Activated naive CD8-positive, alpha-beta T cell treated with anti-CD3 and anti-CD28 coated beads, Interleukin-2, amount 10 ng/mL, durations not matched to agents 7 days and 5 days (primary cell): ENCODE results near the gene MYO7A. TPM values are rescaled to one million over a fixed set of nuclear protein-coding genes. Genes with fewer than 3 reads are reported as not detected.

Source experiments
- ATAC-seq: fragments of 150-1000 bp; cut with Tn5 transposase; one replicate; pipeline ENCODE4 v1.10.0; 2021; ENCODE audit warnings: low read depth, moderate library complexity
- POLR2A ChIA-PET: fragments of 350-600 bp; sonication (Branson Sonifier 250); formaldehyde crosslinking; loops from one replicate; lab custom pipeline; 2021; ENCODE audit warnings: antibody characterized with exemption; lab: Charles Lee
- DNase-seq: peaks from one replicate; pipeline ENCODE4 v3.0.0; 2021
- H3K27ac Mint-ChIP-seq: one replicate; pipeline ENCODE4 v1.8.0; 2022; ENCODE audit warnings: mild to moderate bottlenecking, mixed read lengths
- H3K27me3 Mint-ChIP-seq: one replicate; pipeline ENCODE4 v1.8.0; 2022; ENCODE audit warnings: mild to moderate bottlenecking, moderate library complexity, mixed read lengths
- H3K36me3 Mint-ChIP-seq: one replicate; pipeline ENCODE4 v1.8.0; 2021; ENCODE audit warnings: mild to moderate bottlenecking, mixed read lengths
- H3K4me1 Mint-ChIP-seq: one replicate; pipeline ENCODE4 v1.8.0; 2021; ENCODE audit warnings: mixed read lengths
- H3K4me3 Mint-ChIP-seq: one replicate; pipeline ENCODE4 v1.8.0; 2022; ENCODE audit warnings: mild to moderate bottlenecking, moderate library complexity, mixed read lengths
- H3K9me3 Mint-ChIP-seq: one replicate; pipeline ENCODE4 v1.8.0; 2021; ENCODE audit warnings: mixed read lengths
- total RNA-seq, 2 experiments: library from RNA; stranded (reverse); gene quantifications; one replicate each; pipeline ENCODE4 v1.2.3, GENCODE V29; 2021

Gene MYO7A
- total RNA-seq, 2 experiments from 2014 or later, result 0.22 to 0.37 TPM

DNA sequence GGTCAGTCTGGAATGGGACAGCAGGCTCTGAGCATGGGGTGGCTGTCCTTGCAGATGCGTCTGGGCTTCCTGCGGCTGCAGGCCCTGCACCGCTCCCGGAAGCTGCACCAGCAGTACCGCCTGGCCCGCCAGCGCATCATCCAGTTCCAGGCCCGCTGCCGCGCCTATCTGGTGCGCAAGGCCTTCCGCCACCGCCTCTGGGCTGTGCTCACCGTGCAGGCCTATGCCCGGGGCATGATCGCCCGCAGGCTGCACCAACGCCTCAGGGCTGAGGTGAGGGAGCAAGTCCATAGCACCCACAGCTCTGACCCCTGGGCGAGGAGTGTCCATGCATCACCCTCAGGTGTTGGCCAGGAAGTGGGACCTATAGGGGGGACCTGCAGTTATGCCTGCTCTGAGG, 51.6 kb downstream of the MYO7A start:
- Mint-ChIP-seq H3K27me3 (no peaks in the 10 kb centered on the region), H3K9me3 (no peaks in the 10 kb centered on the region), H3K4me3 (no peak overlapping the region), H3K36me3 (no peaks in the 10 kb centered on the region), H3K27ac (no peak overlapping the region), H3K4me1 (no peaks in the 10 kb centered on the region)
- DNase-seq (no peak), ATAC-seq (no peak)
- POLR2A ChIA-PET, result no interaction called here

DNA sequence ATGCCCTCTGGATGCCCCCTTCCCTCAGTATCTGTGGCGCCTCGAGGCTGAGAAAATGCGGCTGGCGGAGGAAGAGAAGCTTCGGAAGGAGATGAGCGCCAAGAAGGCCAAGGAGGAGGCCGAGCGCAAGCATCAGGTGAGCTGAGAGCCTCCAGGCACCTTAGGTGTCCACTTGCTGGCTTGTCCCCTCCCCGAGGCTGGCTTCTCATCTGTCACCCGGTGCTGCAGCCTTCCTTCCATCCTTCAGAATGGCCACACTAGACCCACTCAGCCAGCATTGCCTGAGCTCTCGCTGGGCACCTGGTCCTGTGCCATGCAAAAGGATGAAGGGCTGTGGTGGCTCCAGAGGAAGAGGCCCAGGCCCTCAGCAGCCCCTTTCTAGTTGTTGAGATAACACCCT, 52.3 kb downstream of the MYO7A start:
- no peak for DNase-seq
- ATAC-seq, result no peak
- no peaks in the 10 kb centered on the region for H3K36me3 Mint-ChIP-seq
- no peaks in the 10 kb centered on the region for H3K9me3 Mint-ChIP-seq
- no peak overlapping the region for H3K4me3 Mint-ChIP-seq
- POLR2A ChIA-PET, result no interaction called here
- H3K4me1 Mint-ChIP-seq, result no peaks in the 10 kb centered on the region
- no peak overlapping the region for H3K27ac Mint-ChIP-seq
- no peaks in the 10 kb centered on the region for H3K27me3 Mint-ChIP-seq

DNA sequence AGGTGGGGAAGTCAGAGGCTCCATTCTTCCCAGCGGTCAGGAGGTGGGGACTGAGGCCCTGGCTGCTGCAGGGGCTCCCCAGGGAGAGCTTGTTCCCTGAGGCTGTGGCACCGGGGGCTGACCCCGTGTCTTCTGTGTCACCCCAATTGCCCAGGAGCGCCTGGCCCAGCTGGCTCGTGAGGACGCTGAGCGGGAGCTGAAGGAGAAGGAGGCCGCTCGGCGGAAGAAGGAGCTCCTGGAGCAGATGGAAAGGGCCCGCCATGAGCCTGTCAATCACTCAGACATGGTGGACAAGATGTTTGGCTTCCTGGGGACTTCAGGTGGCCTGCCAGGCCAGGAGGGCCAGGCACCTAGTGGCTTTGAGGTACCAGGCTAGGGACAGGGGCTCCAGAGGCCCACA, 53.2 kb downstream of the MYO7A start:
- no peaks in the 10 kb centered on the region for H3K9me3 Mint-ChIP-seq
- no peaks in the 10 kb centered on the region for H3K27me3 Mint-ChIP-seq
- no peak for DNase-seq
- H3K4me1 Mint-ChIP-seq, result no peaks in the 10 kb centered on the region
- POLR2A ChIA-PET, result no interaction called here
- no peaks in the 10 kb centered on the region for H3K36me3 Mint-ChIP-seq
- H3K27ac Mint-ChIP-seq, result no peak overlapping the region
- no peak for ATAC-seq
- no peak overlapping the region for H3K4me3 Mint-ChIP-seq

DNA sequence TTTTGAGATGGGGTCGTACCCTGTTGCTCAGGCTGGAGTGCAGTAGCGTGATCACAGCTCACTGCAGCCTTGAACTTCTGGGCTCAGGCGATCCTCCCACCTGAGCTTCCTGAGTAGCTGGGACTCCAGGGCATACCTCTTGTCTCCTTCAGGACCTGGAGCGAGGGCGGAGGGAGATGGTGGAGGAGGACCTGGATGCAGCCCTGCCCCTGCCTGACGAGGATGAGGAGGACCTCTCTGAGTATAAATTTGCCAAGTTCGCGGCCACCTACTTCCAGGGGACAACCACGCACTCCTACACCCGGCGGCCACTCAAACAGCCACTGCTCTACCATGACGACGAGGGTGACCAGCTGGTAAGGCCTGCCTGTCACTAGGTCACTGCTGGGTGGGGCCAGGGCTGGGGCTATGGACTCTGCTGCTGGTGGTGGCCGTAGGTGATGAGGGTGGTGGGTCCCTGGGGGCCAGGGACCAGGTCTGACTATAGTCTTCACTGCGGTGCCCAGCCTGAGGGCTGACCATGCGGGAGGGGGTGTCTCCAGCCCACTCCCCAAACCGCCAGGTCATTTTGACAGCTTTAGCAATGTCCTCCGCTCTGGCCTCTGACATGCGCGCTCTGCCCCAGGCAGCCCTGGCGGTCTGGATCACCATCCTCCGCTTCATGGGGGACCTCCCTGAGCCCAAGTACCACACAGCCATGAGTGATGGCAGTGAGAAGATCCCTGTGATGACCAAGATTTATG, 53.9 kb downstream of the MYO7A start:
- Mint-ChIP-seq H3K36me3 (no peaks in the 10 kb centered on the region), H3K27me3 (no peaks in the 10 kb centered on the region), H3K4me3 (no peak overlapping the region), H3K9me3 (no peaks in the 10 kb centered on the region), H3K27ac (no peak overlapping the region), H3K4me1 (no peaks in the 10 kb centered on the region)
- ATAC-seq (no peak), DNase-seq (no peak)
- POLR2A ChIA-PET, result no interaction called here

DNA sequence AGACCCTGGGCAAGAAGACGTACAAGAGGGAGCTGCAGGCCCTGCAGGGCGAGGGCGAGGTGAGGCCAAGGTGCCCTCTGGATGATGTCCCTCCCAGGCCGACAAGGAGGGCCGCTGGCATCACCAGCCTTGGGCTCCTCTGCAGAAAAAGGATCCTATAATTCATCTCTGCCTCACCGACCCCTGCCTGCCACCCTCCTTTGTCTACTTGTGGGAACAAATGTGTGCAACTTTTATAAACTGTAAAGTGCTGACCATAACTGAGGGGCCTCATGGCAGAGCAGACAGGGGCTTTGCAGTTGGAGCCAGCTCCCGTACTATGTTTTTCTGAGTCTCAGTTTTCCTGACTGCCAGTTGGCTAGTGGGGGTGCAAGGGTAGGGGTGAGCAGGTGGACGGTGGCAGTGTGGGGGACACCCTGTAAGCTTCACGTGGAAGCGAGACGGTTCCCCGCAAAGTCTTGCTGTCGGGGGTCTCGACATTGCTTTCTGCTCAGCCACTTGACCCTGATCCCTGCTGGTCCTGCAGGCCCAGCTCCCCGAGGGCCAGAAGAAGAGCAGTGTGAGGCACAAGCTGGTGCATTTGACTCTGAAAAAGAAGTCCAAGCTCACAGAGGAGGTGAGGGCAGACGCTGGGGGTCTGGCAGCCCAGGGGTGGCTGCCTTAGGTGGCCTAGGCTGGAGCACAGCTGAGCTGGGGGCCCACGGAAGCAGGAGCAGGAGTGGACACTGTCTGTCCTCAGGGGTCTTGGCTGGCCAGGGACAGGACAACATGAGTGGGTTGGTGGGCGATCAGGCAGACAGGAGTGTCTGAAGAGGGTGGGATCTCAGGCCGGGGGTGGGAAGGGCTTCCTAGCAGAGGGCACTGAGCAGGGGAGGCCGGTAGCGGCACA, 54.7 kb downstream of the MYO7A start:
- POLR2A ChIA-PET, result no interaction called here
- Mint-ChIP-seq H3K4me3 (no peak overlapping the region), H3K27me3 (no peaks in the 10 kb centered on the region), H3K4me1 (no peaks in the 10 kb centered on the region), H3K36me3 (no peaks in the 10 kb centered on the region), H3K27ac (no peak overlapping the region), H3K9me3 (no peaks in the 10 kb centered on the region)
- DNase-seq (no peak), ATAC-seq (no peak)

DNA sequence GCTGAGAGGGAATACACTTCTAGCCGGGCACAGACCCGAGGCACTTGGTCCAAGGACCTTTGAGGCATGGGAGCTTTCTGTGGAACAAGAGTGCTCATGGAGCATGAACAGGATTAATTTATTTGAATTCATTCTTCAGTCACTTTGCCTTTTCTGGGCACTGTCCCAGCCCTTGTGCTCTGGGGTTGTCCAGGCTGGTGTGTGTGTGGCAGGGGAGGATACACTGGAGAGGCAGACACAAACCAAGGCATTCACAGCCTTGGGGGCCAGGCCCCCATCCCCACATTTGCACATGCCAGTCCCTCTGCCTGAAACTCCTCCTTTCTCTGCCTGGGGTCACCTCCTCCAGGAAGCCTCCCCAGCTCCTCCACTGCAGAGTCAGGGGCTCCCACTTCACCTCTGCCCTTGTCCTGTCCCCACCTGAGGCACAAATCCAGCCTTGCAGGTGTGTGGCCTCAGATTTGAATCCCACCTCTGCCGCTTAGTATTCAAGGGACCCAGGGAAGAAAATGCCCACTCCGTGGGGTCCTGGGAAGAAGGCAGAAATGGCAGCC, 55.5 kb downstream of the MYO7A start:
- H3K9me3 Mint-ChIP-seq, result no peaks in the 10 kb centered on the region

DNA sequence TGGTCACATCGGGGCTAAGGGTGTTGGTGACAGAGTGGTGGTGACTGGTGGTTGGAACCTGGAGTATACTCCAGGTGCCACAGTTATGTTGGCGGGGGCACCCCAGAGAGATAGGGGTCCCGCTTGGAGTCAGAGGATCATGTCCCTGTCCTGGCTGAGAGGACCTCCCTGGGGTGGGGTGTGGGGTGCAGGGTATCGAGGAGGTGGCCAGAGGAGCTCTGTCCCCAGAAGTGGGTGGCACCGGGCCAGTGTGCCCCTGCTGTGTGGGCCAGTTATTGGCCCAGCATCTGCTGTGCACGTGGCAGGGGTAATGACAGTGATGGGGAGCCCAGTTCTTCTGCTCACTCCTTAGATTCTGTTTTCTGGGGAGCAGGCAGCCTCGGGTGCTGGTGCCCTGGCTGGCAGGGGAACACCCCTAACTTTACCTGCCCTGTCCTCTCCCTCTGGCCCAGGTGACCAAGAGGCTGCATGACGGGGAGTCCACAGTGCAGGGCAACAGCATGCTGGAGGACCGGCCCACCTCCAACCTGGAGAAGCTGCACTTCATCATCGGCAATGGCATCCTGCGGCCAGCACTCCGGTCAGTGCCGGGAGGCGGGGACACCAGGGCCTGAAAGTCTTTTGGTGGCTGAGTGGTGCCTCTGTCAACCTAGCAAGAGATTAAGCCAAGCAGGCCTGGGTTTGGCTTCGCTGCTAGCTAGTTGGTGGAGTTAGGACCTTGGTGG, 56.3 kb downstream of the MYO7A start:
- Mint-ChIP-seq H3K36me3 (no peaks in the 10 kb centered on the region), H3K27ac (no peak overlapping the region), H3K9me3 (no peaks in the 10 kb centered on the region), H3K27me3 (no peaks in the 10 kb centered on the region), H3K4me3 (no peak overlapping the region), H3K4me1 (no peaks in the 10 kb centered on the region)
- POLR2A ChIA-PET, result no interaction called here
- no peak for ATAC-seq
- no peak for DNase-seq

More for the DNA sequence above, 55.5 kb downstream of the MYO7A start:
- no peak overlapping the region for H3K4me3 Mint-ChIP-seq
- no peak overlapping the region for H3K27ac Mint-ChIP-seq
- H3K36me3 Mint-ChIP-seq, result no peaks in the 10 kb centered on the region
- POLR2A ChIA-PET, result no interaction called here
- ATAC-seq (no peak), DNase-seq (no peak)
- H3K27me3 Mint-ChIP-seq, result no peaks in the 10 kb centered on the region
- H3K4me1 Mint-ChIP-seq, result no peaks in the 10 kb centered on the region

DNA sequence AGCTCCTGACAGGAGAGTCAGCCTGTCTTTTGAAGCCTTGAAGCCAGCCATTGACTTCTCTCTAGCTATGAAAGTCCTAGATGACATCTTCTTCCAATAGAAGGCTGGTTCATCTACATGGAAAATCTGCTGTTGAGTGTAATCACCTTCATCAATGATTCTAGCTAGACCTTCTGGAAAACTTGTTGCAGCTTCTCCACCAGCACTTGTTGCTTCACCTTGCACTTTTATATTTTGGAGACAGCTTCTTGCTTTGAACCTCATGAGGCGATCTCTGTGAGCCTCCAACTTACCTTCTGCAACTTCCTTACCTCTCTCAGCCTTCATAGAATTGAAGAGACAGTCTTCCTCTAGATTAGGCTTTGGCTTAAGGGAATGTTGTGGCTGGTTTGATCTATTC, 58.3 kb downstream of the MYO7A start:
- no peak for DNase-seq
- POLR2A ChIA-PET, result no interaction called here
- H3K9me3 Mint-ChIP-seq, result no peaks in the 10 kb centered on the region
- no peak for ATAC-seq
- no peaks in the 10 kb centered on the region for H3K4me1 Mint-ChIP-seq
- no peaks in the 10 kb centered on the region for H3K27me3 Mint-ChIP-seq
- H3K27ac Mint-ChIP-seq, result no peak overlapping the region
- no peaks in the 10 kb centered on the region for H3K36me3 Mint-ChIP-seq
- H3K4me3 Mint-ChIP-seq, result no peak overlapping the region

DNA sequence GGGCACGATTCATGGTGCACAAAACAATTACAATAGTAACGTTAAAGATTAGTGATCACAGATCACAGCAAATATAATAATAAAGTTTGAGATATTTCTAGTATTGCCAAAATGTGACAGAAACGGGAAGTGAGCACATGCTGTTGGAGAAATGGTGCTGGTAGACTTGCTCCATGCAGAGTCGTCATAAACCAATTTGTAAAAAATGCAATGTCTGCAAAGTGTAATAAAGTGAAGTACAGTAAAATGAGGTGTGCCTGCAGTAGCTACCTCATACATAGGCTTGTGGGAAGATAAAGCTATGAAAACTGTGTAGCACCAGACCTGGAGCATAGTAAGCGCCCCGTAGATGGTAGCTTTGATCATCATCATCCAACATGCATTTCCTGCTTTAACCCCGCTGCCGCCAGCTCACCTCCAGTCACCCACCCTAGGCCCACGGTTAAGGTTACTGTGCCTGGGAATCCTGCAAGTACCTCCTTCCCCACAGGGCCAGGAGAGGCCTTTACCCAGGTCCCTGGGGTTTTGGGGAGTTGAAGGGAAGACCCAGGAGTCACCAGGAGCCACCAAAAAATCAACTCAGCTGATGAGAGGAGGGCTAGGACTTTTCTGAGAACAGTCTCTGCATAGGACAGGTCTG, 59.2 kb downstream of the MYO7A start:
- POLR2A ChIA-PET, result no interaction called here
- no peaks in the 10 kb centered on the region for H3K36me3 Mint-ChIP-seq
- H3K4me3 Mint-ChIP-seq, result no peak overlapping the region
- no peak for DNase-seq
- no peak overlapping the region for H3K27ac Mint-ChIP-seq
- H3K9me3 Mint-ChIP-seq, result no peaks in the 10 kb centered on the region
- ATAC-seq, result no peak
- H3K4me1 Mint-ChIP-seq, result no peaks in the 10 kb centered on the region
- no peaks in the 10 kb centered on the region for H3K27me3 Mint-ChIP-seq

DNA sequence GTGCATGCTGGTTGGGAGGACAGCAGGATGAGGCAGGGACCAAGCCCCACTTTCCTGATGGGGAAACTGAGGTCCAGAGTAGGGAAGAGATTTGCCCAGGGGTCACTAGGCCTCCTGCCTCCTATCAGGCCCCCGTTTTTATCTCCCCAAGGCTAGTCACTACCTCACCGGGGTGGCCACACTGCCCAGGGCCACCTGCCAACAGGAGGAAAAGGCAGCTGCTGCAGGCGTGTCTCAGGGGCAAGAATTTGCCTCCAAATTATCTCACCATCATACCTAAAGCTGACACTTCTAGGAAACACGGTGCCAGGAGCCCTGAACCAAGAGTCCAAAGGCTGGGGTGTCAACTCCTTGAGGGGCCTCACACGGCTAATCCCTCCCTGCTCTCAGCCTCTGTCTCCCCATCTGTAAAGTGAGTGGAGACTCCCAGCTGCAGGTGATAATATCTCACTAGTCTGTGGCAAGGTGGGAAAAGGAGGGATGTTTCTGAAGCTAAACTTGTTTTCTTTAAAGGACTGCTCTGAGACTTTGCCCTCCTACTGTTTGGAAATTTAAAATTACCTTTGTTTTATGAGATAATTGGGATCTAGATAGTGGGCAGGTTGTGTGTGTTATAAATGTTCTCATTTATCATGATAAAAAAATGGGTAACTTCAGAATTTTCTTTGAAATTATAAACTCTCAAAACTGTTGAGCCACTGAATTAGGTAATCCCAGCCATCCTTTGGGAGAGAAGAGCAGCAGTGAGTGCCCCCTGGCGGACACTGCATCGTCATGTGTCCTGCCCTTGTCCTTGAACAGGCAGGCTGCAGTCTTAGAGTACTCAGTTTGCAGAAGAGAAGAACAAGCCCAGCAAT, 60.0 kb downstream of the MYO7A start:
- DNase-seq, result peak; percentile 79
- Mint-ChIP-seq H3K27ac (no peak overlapping the region), H3K27me3 (no peaks in the 10 kb centered on the region), H3K4me1 (no peaks in the 10 kb centered on the region), H3K9me3 (no peaks in the 10 kb centered on the region), H3K4me3 (no peak overlapping the region), H3K36me3 (no peaks in the 10 kb centered on the region)
- POLR2A ChIA-PET, result no interaction called here
- ATAC-seq, result peak; percentile 73

DNA sequence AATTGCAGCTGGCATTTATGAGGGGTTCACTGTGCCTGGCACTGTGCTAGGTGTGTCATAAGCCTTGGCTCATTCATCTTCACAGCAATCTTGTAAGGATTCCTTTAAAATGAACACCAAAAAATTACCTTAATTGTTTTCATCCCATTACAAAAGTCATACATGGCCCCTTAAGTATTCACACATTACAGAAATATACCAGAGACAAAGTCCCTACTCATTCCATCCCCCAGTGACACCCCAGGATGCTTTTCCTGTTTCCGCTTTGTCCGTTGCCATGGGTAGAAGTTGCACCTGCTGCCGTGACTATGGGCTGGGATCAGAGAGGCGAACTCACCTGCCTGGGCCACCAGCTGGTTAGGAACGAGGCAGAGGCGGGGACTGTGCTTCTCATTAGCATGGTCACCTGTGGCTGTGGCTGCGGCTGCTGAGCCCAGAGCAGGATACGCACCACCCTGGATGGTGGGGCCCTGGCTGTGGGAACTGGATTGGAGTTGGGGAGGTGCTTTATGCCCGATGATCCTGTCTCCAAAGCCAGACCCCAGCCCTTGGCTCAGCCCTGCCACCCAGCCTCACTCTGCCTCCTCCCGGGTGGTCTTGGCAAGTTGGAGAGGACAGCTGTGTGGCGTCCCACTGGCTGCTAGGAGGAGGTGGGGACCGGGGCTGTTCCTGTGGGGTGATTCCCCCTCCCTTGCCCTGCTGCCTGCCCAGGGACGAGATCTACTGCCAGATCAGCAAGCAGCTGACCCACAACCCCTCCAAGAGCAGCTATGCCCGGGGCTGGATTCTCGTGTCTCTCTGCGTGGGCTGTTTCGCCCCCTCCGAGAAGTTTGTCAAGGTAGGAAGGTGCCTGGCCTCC, 60.8 kb downstream of the MYO7A start:
- POLR2A ChIA-PET, result no interaction called here
- H3K9me3 Mint-ChIP-seq, result no peaks in the 10 kb centered on the region
- H3K27ac Mint-ChIP-seq, result no peak overlapping the region

More for the DNA sequence above, 60.8 kb downstream of the MYO7A start:
- ATAC-seq, result no peak
- Mint-ChIP-seq H3K4me3 (no peak overlapping the region), H3K4me1 (no peaks in the 10 kb centered on the region), H3K36me3 (no peaks in the 10 kb centered on the region), H3K27me3 (no peaks in the 10 kb centered on the region)
- no peak for DNase-seq
